Esophagus squamous epithelium (tissue), 5 donors: ENCODE results near the gene CTIF. TPM values are rescaled to one million over a fixed set of nuclear protein-coding genes. Genes with fewer than 3 reads are reported as not detected.

ENCODE experiments used
- DNase-seq: peaks from one replicate; lab custom pipeline; 2025; lab: John Stamatoyannopoulos, UW
- H3K27ac ChIP-seq, 4 donors: fragments of 200-600 bp; sonication (generic); one replicate each; pipeline ENCODE4 v1.5.1; 2016 to 2019; ENCODE audit warnings: mild to moderate bottlenecking in 1 of 4
- H3K27me3 ChIP-seq, 4 donors: fragments of 200-600 bp; sonication (generic); 1 replicate in 3 of 4; 2 replicates in 1 of 4; pipeline versions ENCODE4 v1.5.1 to v1.6.0; 2017 to 2021; ENCODE audit warnings: antibody characterized with exemption in 1 of 4
- H3K36me3 ChIP-seq, 3 donors: fragments of 200-600 bp; sonication (generic); one replicate each; pipeline ENCODE4 v1.5.1; 2016 to 2019
- H3K4me1 ChIP-seq, 3 donors: fragments of 200-600 bp; sonication (generic); one replicate each; pipeline ENCODE4 v1.5.1; 2017 to 2019
- H3K4me3 ChIP-seq, 4 donors: fragments of 200-600 bp; sonication (generic); 1 replicate in 3 of 4; 2 replicates in 1 of 4; pipeline ENCODE4 v1.5.1; 2016 to 2019; ENCODE audit warnings: mild to moderate bottlenecking in 2 of 4, moderate library complexity in 1 of 4
- H3K9me3 ChIP-seq, 3 donors: fragments of 200-600 bp; sonication (generic); one replicate each; pipeline ENCODE4 v1.5.1; 2016 to 2019
- CTCF ChIP-seq, 6 experiments: fragments of 450-650 bp in 4 of 6; fragments of 200-600 bp in 2 of 6; sonication (generic) in 2 of 6; IDR thresholded peaks; one replicate each; pipeline ENCODE4 v1.5.1; 2016 to 2019; ENCODE audit warnings: antibody characterized with exemption in 6 of 6, mild to moderate bottlenecking in 4 of 6, moderate library complexity in 4 of 6
- POLR2A ChIP-seq, 4 donors: fragments of 450-650 bp; IDR thresholded peaks; one replicate each; pipeline ENCODE4 v1.6.1; 2017; ENCODE audit warnings: antibody characterized with exemption in 4 of 4, mild to moderate bottlenecking in 4 of 4, moderate library complexity in 3 of 4
- WGBS, 2 donors: methylation state at CpG; one replicate each; pipeline ENCODE4 v1.1.5; 2018; 5-methylcytosine and 5-hydroxymethylcytosine counted together
- intact Hi-C: fragments of 100-400 bp; cut with DNase I; formaldehyde crosslinking; loops from one replicate; pipeline ENCODE4 v1.15.0; 2022
- total RNA-seq, 4 donors: library from RNA; depleted of rRNA; stranded (reverse); fragments of >200 nt; gene quantifications; one replicate each; pipeline ENCODE4 v1.1.0, GENCODE V29; 2016
- donor health status: DM: yes; HTN: yes; CAD: no.

The CTIF gene
- total RNA-seq, 4 donors from 2014 or later, result 4.7 to 24.2 (median 10.2) TPM

DNA sequence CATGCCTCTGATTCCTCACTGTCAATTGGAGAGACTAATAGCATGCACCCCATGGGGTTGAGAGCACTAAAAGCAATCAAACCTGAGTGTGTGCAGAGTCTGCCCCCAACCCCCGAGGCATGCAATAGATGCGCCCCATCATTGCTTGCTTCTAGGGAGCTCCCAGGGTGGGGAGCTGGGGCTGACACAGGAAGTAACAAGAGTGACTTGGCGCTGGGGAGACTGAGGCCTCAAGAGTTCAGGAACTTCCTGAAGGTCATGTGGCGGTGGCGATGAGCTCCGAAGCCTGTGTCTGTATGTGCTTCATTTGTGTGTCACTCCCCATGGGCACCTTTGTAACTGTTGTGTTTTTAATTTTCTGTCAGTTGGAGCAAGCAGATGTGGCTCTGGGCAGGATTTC is 61.2 kb downstream of the CTIF start:
- Histone ChIP-seq H3K4me1 (no peaks in the 10 kb centered on the region), H3K9me3 (no peaks in the 10 kb centered on the region), H3K36me3 (no peaks in the 10 kb centered on the region), H3K27me3 (no peaks in the 10 kb centered on the region), H3K4me3 (no peak overlapping the region), H3K27ac (peak overlapping the region in 2 of 4 donors; percentile 14 to 52)
- 79 to 89% methylated on average over 6 of the region's 6 CpGs for WGBS, 2 donors
- TF ChIP-seq POLR2A (IDR thresholded peaks at IDR 0.05) (no peak), CTCF (IDR thresholded peaks at IDR 0.05) (no peak)
- intact Hi-C loops, result no loop called here
- no peak for DNase-seq

DNA sequence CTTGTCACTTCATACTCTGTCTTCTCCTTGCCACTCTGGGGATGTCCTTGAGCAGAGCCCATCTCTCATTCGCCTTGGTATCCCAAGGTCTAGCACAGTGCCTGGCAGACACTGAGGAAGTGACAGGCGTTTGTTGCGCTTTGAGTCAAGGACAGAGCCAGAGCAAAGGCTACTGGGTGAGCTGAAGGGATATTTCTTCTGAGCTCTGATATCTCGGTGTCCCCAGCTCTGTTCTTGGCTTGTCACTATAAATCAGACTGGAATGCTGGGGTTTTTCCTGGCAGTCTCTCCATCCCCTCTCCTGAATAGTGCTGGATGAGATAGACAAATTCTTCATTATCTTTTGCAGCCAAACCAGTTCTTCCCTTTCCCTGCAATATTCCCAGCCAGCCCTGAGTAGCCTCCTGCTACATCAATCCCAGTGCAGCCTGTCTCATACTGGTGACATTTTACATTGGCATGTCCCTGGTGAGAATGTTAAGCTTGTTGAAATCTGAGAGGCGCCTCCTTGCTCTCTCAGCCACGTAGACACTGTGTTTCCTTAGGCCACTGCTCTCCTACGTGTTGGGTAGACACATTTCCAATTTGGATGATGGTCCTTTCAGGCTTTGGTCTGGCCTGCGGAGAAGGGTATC is 61.7 kb downstream of the CTIF start:
- intact Hi-C loops, result no loop called here
- Histone ChIP-seq H3K27ac (peak overlapping the region in 2 of 4 donors; percentile 14 to 52), H3K36me3 (no peaks in the 10 kb centered on the region), H3K27me3 (no peaks in the 10 kb centered on the region), H3K4me1 (no peaks in the 10 kb centered on the region), H3K9me3 (no peaks in the 10 kb centered on the region), H3K4me3 (no peak overlapping the region)
- 73 to 79% methylated on average over 8 of the region's 8 CpGs for WGBS, 2 donors
- no peak for TF ChIP-seq CTCF (IDR thresholded peaks at IDR 0.05)
- TF ChIP-seq POLR2A (IDR thresholded peaks at IDR 0.05), result no peak
- DNase-seq, result no peak

GRCh38 chr18:48601343-48601742 is 62.5 kb downstream of the CTIF start:
- H3K36me3 ChIP-seq, result no peaks in the 10 kb centered on the region
- H3K9me3 ChIP-seq, result no peaks in the 10 kb centered on the region
- H3K27me3 ChIP-seq, result no peaks in the 10 kb centered on the region
- no peak overlapping the region for H3K4me3 ChIP-seq
- TF ChIP-seq POLR2A (IDR thresholded peaks at IDR 0.05), result no peak
- no peak for TF ChIP-seq CTCF (IDR thresholded peaks at IDR 0.05)
- no peaks in the 10 kb centered on the region for H3K4me1 ChIP-seq
- intact Hi-C loops, result no loop called here
- 81 to 100% methylated on average over 3 to 4 of the region's 4 CpGs for WGBS, 2 donors
- no peak for DNase-seq
- H3K27ac ChIP-seq, result no peak overlapping the region

- Histone ChIP-seq H3K9me3 (no peaks in the 10 kb centered on the region), H3K4me1 (no peaks in the 10 kb centered on the region), H3K4me3 (no peak overlapping the region), H3K27me3 (no peaks in the 10 kb centered on the region), H3K27ac (no peak overlapping the region), H3K36me3 (no peaks in the 10 kb centered on the region)
- no peak for TF ChIP-seq CTCF (IDR thresholded peaks at IDR 0.05)
- no peak for TF ChIP-seq POLR2A (IDR thresholded peaks at IDR 0.05)
- intact Hi-C loops, result no loop called here
- no peak for DNase-seq
- WGBS, 2 donors, result 90 to 91% methylated on average over 3 of the region's 3 CpGs
Observed at GRCh38 chr18:48602759-48603390, 64.0 kb downstream of the CTIF start.

- no peak for TF ChIP-seq POLR2A (IDR thresholded peaks at IDR 0.05)
- peak in 1 of 6 experiments; percentile 16 for TF ChIP-seq CTCF (IDR thresholded peaks at IDR 0.05)
- H3K9me3 ChIP-seq, result no peaks in the 10 kb centered on the region
- DNase-seq, result no peak
- no peak overlapping the region for H3K4me3 ChIP-seq
- H3K4me1 ChIP-seq, result peaks cover 0 to 3% (median 0%) of the 10 kb centered on the region in 3 donors
- no peak overlapping the region for H3K27ac ChIP-seq
- H3K27me3 ChIP-seq, result no peaks in the 10 kb centered on the region
- no peaks in the 10 kb centered on the region for H3K36me3 ChIP-seq
- intact Hi-C loops, result no loop called here
- WGBS, 2 donors, result 83 to 85% methylated on average over 1 to 2 of the region's 3 CpGs
Observed at GRCh38 chr18:48605408-48605845, 66.6 kb downstream of the CTIF start.
